HG03097 (cell line): ENCODE measurements around the gene TYSND1.
"Not testable (repeated sequence)": the region's sequence is repeated elsewhere in the genome, so short reads cannot be mapped to it uniquely, and the experiment has no call there.

Experiments
- ATAC-seq: cut with Tn5 transposase; IDR thresholded peaks from one replicate; pipeline ENCODE4 v1.9.1; 2021; ENCODE audit not compliant: unreplicated experiment, low FRiP score

Gene TYSND1

GRCh38 chr10:70135684-70136083, 10.8 kb downstream of the TYSND1 start:
- ATAC-seq = no peak

GRCh38 chr10:70135046-70135445, 11.5 kb downstream of the TYSND1 start:
- no peak for ATAC-seq

- peak; percentile 64 for ATAC-seq
These were observed 14.1 kb downstream of the TYSND1 start, which contains the start of gene AIFM2 for GRCh38 chr10:70132098-70133029. Gene AIFM2 (minus strand): TSS chr10:70132825. CDS start chr10:70124084, 8,741 bp downstream.

GRCh38 chr10:70131560-70131937, 15.0 kb downstream of the TYSND1 start:
- ATAC-seq = no peak

- no peak for ATAC-seq
These were observed 15.5 kb downstream of the TYSND1 start for GRCh38 chr10:70130878-70131559.

GRCh38 chr10:70126700-70127395, 19.7 kb downstream of the TYSND1 start:
- ATAC-seq = no peak

- ATAC-seq = no peak
These were observed 20.5 kb downstream of the TYSND1 start for GRCh38 chr10:70125918-70126552.

GRCh38 chr10:70124918-70125317, 21.6 kb downstream of the TYSND1 start:
- no peak for ATAC-seq

- ATAC-seq = no peak
These were observed 22.1 kb downstream of the TYSND1 start for GRCh38 chr10:70124415-70124814.

GRCh38 chr10:70123817-70124216, 22.7 kb downstream of the TYSND1 start:
- no peak for ATAC-seq

GRCh38 chr10:70123166-70123565, 23.3 kb downstream of the TYSND1 start:
- not testable (repeated sequence) for ATAC-seq

GRCh38 chr10:70122742-70123141, 23.8 kb downstream of the TYSND1 start:
- ATAC-seq = no peak

- no peak for ATAC-seq
These were observed 25.1 kb downstream of the TYSND1 start for GRCh38 chr10:70121281-70121949.

GRCh38 chr10:70120417-70120816, 26.1 kb downstream of the TYSND1 start:
- ATAC-seq = no peak

GRCh38 chr10:70119623-70120022, 26.9 kb downstream of the TYSND1 start:
- no peak for ATAC-seq

GRCh38 chr10:70119197-70119596, 27.3 kb downstream of the TYSND1 start:
- no peak for ATAC-seq

- no peak for ATAC-seq
These were observed 28.3 kb downstream of the TYSND1 start for GRCh38 chr10:70118196-70118595.

- no peak for ATAC-seq
These were observed 28.9 kb downstream of the TYSND1 start for GRCh38 chr10:70117646-70118045.

- ATAC-seq = no peak
These were observed 30.4 kb downstream of the TYSND1 start for GRCh38 chr10:70115948-70116682.
